GM23338 (cell line): ENCODE data around the gene TNS1. TPM values are rescaled to one million over a fixed set of nuclear protein-coding genes. Genes with fewer than 3 reads are reported as not detected.

ENCODE experiments used
- ATAC-seq: fragments of 200-7000 bp; cut with Tn5 transposase; 3 replicates; pipeline ENCODE4 v1.9.1; 2020
- DNase-seq: peaks from one replicate; pipeline ENCODE4 v3.0.0-alpha.2; 2015; ENCODE audit warnings: low spot score
- H2AFZ ChIP-seq: fragments of 200-600 bp; sonication (generic); 2 replicates; pipeline ENCODE4 v1.8.0; 2016; ENCODE audit warnings: antibody characterized with exemption, mild to moderate bottlenecking, moderate library complexity
- H3F3A ChIP-seq: fragments of 200-600 bp; sonication (generic); replicated peaks from 2 replicates; pipeline ENCODE4 v1.8.0; 2017; ENCODE audit warnings: antibody characterized with exemption, mixed run types, low read depth
- H3K27ac ChIP-seq: fragments of 200-600 bp; sonication (generic); 2 replicates; pipeline ENCODE4 v1.6.1; 2016; ENCODE audit warnings: low read depth
- H3K27me3 ChIP-seq: fragments of 200-600 bp; sonication (generic); 2 replicates; pipeline ENCODE4 v1.8.0; 2016; ENCODE audit warnings: mild to moderate bottlenecking, mixed run types, moderate library complexity; ENCODE audit not compliant: insufficient read depth
- H3K36me3 ChIP-seq: fragments of 200-600 bp; sonication (generic); 2 replicates; pipeline ENCODE4 v1.8.0; 2016; ENCODE audit warnings: mild to moderate bottlenecking; ENCODE audit not compliant: insufficient read depth
- H3K4me1 ChIP-seq: fragments of 200-600 bp; sonication (generic); 2 replicates; pipeline ENCODE4 v1.8.0; 2016; ENCODE audit warnings: mild to moderate bottlenecking, moderate library complexity; ENCODE audit not compliant: insufficient read depth
- H3K4me2 ChIP-seq: fragments of 200-600 bp; sonication (generic); 2 replicates; pipeline ENCODE4 v1.7.1; 2017; ENCODE audit warnings: mixed run types
- H3K4me3 ChIP-seq: fragments of 200-600 bp; sonication (generic); 2 replicates; pipeline ENCODE4 v1.6.1; 2016; ENCODE audit warnings: mixed run types
- H3K79me2 ChIP-seq: fragments of 200-600 bp; sonication (generic); replicated peaks from 2 replicates; pipeline ENCODE4 v1.8.0; 2017; ENCODE audit warnings: mild to moderate bottlenecking; ENCODE audit not compliant: insufficient read depth
- H3K9me2 ChIP-seq: fragments of 200-600 bp; sonication (generic); 2 replicates; pipeline ENCODE4 v1.8.0; 2017; ENCODE audit not compliant: insufficient read depth
- H4K20me1 ChIP-seq: fragments of 200-600 bp; sonication (generic); replicated peaks from 2 replicates; pipeline ENCODE4 v1.8.0; 2017; ENCODE audit warnings: mild to moderate bottlenecking; ENCODE audit not compliant: insufficient read depth
- H3K27ac Mint-ChIP-seq: 2 replicates; pipeline ENCODE4 v1.8.0; 2020; ENCODE audit warnings: inconsistent platforms, mild to moderate bottlenecking, moderate library complexity, mixed read lengths
- H3K27me3 Mint-ChIP-seq: 3 replicates; pipeline ENCODE4 v1.8.0; 2022; ENCODE audit warnings: low read depth, mild to moderate bottlenecking, moderate library complexity, mixed read lengths, inconsistent platforms; ENCODE audit not compliant: insufficient read depth, poor library complexity
- H3K36me3 Mint-ChIP-seq: 3 replicates; pipeline ENCODE4 v1.8.0; 2021; ENCODE audit warnings: low read depth, mild to moderate bottlenecking, inconsistent platforms, moderate library complexity, mixed read lengths
- H3K4me1 Mint-ChIP-seq: 3 replicates; pipeline ENCODE4 v1.8.0; 2020; ENCODE audit warnings: mild to moderate bottlenecking, inconsistent platforms, mixed read lengths
- H3K4me3 Mint-ChIP-seq: 3 replicates; pipeline ENCODE4 v1.8.0; 2021; ENCODE audit warnings: moderate library complexity, mild to moderate bottlenecking, inconsistent platforms, mixed read lengths
- H3K9me3 Mint-ChIP-seq: 3 replicates; pipeline ENCODE4 v1.8.0; 2020; ENCODE audit warnings: moderate library complexity, mild to moderate bottlenecking, inconsistent platforms, mixed read lengths
- CREB1 ChIP-seq: fragments of 250-450 bp; sonication (Bioruptor Pico); IDR thresholded peaks from 2 replicates; pipeline ENCODE4 v1.5.0; 2020; ENCODE audit warnings: low read depth, mild to moderate bottlenecking, moderate library complexity
- CTCF ChIP-seq, 2 experiments: fragments of 200-600 bp in 1 of 2; sonication (generic) in 1 of 2; conservative IDR thresholded peaks; 2 replicates each; pipeline versions ENCODE4 v1.5.1 to v1.6.1; 2016 to 2017; ENCODE audit warnings: antibody characterized with exemption in 2 of 2, low read depth in 2 of 2, mild to moderate bottlenecking in 2 of 2, moderate library complexity in 1 of 2
- ETS1 ChIP-seq: IDR thresholded peaks from 2 replicates; pipeline ENCODE4 v1.6.1; 2016; ENCODE audit warnings: antibody characterized with exemption
- EZH2 ChIP-seq: fragments of 200-600 bp; sonication (generic); IDR thresholded peaks from one replicate; pipeline ENCODE4 v1.8.0; 2017; ENCODE audit warnings: antibody characterized with exemption, mild to moderate bottlenecking, low read depth; ENCODE audit not compliant: unreplicated experiment
- JUNB ChIP-seq: IDR thresholded peaks from one replicate; pipeline ENCODE4 v1.6.1; 2016; ENCODE audit warnings: antibody characterized with exemption; ENCODE audit not compliant: unreplicated experiment
- NANOG ChIP-seq: IDR thresholded peaks from 2 replicates; pipeline ENCODE4 v1.6.1; 2016; ENCODE audit warnings: antibody characterized with exemption, borderline replicate concordance
- REST ChIP-seq: IDR thresholded peaks from one replicate; pipeline ENCODE4 v1.6.1; 2018; ENCODE audit warnings: antibody characterized with exemption; ENCODE audit not compliant: unreplicated experiment
- ZNF331 ChIP-seq: fragments of 250-450 bp; sonication (Bioruptor Pico); IDR thresholded peaks from 2 replicates; pipeline ENCODE4 v1.5.0; 2020; ENCODE audit warnings: low read depth, mild to moderate bottlenecking, moderate library complexity
- polyA plus RNA-seq: library from polyadenylated mRNA; unstranded; fragments of >200 nt; fragmentation: Nextera tagmentation; extraction: Ambion mirVana; gene quantifications from 2 replicates; pipeline ENCODE4 v1.2.1, GENCODE V29; 2016
- total RNA-seq: library from RNA; depleted of rRNA; stranded (reverse); fragments of >200 nt; shearing (Covaris generic); gene quantifications from 2 replicates; pipeline ENCODE4 v1.2.3, GENCODE V29; 2014

The TNS1 gene
- total and polyA plus RNA-seq, 2 experiments from 2014 or later: 2.0 to 7.4 TPM

- ATAC-seq (no peak), DNase-seq (no peak)
- H2AFZ ChIP-seq: no peak overlapping the region
- H4K20me1 ChIP-seq: no peaks in the 10 kb centered on the region
- no peak overlapping the region for H3K27ac Mint-ChIP-seq
- no peak overlapping the region for H3K4me3 ChIP-seq
- H3K27me3 Mint-ChIP-seq: peaks cover 8% of the 10 kb centered on the region
- H3K36me3 Mint-ChIP-seq: no peaks in the 10 kb centered on the region; the same call in 2 of the 3 replicates
- H3K9me2 ChIP-seq: no peaks in the 10 kb centered on the region
- H3K36me3 ChIP-seq: no peaks in the 10 kb centered on the region
- H3K4me1 ChIP-seq: no peaks in the 10 kb centered on the region
- H3K27me3 ChIP-seq: no peaks in the 10 kb centered on the region
- no peak overlapping the region for H3K4me3 Mint-ChIP-seq
- peaks cover 17% of the 10 kb centered on the region for H3K4me1 Mint-ChIP-seq
- H3F3A ChIP-seq: no peaks in the 10 kb centered on the region
- no peak for TF ChIP-seq ZNF331 (CRISPR knock-in tag)
- no peak for TF ChIP-seq CREB1 (CRISPR knock-in tag)
- no peak overlapping the region for H3K4me2 ChIP-seq
- no peak overlapping the region for H3K27ac ChIP-seq
- no peaks in the 10 kb centered on the region for H3K9me3 Mint-ChIP-seq
- H3K79me2 ChIP-seq: no peaks in the 10 kb centered on the region
These were observed 99.5 kb downstream of the TNS1 start for GRCh38 chr2:217903142-217903858.

DNA sequence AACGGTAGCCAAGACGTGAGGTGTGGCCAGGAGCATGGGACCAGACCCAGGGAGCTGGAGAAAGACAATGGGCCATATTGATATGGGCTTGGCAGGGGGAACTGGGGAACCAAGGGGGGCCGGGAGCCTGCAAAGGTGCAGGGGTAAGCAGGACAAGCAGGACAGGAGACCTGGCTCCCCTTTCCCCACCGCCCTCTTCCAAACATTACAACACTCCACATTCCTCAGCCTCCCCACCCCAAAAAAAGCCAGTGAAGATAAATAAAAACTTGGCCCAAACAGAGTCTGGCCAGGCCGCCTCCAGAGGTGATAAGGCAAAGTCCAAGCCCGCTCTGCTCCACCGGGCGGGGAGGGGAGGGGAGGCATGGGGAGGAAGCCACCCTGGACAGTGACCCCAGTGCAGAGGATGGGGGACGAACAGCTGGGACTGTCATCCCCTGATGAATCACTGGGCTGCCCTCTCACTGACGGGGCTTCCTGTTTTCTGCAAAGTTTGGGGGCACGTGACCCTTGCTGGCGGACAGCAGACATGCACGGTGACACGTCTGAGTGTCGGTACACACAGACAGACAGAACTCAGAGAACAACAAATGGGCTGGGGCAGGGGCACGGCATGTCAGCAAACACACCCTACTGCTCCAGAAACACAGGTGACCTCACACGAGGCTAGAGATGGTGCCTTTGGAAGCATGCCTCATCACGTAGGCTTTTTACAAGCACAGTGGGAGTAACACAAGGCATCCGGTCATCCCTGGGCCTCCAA lies 100.2 kb downstream of the TNS1 start:
- peaks cover 6% of the 10 kb centered on the region for H3K27me3 Mint-ChIP-seq
- H3K4me1 Mint-ChIP-seq: peaks cover 17% of the 10 kb centered on the region
- Histone ChIP-seq H4K20me1 (no peaks in the 10 kb centered on the region), H3K36me3 (no peaks in the 10 kb centered on the region), H3K9me2 (no peaks in the 10 kb centered on the region), H3F3A (no peaks in the 10 kb centered on the region), H3K4me2 (no peak overlapping the region), H3K27me3 (no peaks in the 10 kb centered on the region), H3K4me1 (no peaks in the 10 kb centered on the region), H3K79me2 (no peaks in the 10 kb centered on the region), H3K27ac (no peak overlapping the region), H3K4me3 (no peak overlapping the region), H2AFZ (no peak overlapping the region)
- no peaks in the 10 kb centered on the region; the same call in 2 of the 3 replicates for H3K36me3 Mint-ChIP-seq
- no peak overlapping the region for H3K4me3 Mint-ChIP-seq
- no peak overlapping the region for H3K27ac Mint-ChIP-seq
- ATAC-seq (no peak), DNase-seq (no peak)
- no peaks in the 10 kb centered on the region for H3K9me3 Mint-ChIP-seq
- TF ChIP-seq ETS1 (no peak), REST (no peak), JUNB (no peak), EZH2 (no peak), CTCF (conservative IDR thresholded peaks at IDR 0.05; ENCODE audit: low read depth in 2 of 2) (no peak), NANOG (no peak)
